K562 (cell line): ENCODE measurements around the gene PHF20. TPM values are rescaled to one million over a fixed set of nuclear protein-coding genes. Genes with fewer than 3 reads are reported as not detected.
A peak's percentile ranks its signal among the peaks of the same experiment; 100 is the strongest.

Experiments used
- ATAC-seq: fragments of 200-7000 bp; cut with Tn5 transposase; 3 replicates; pipeline ENCODE4 v1.9.1; 2020; ENCODE audit warnings: moderate library complexity
- Bru-seq: library from RNA; stranded (reverse); fragments of 400-500 nt; gene quantifications from one replicate; lab custom pipeline; 2021; lab: Mats Ljungman, UMichigan
- BruChase-seq, 2 experiments: library from RNA; stranded (reverse); fragments of 400-500 nt; gene quantifications; one replicate each; lab custom pipeline; 2021; lab: Mats Ljungman, UMichigan
- BruUV-seq: library from RNA; stranded (reverse); fragments of 400-500 nt; replicated peaks from 2 replicates; lab custom pipeline; 2021; lab: Mats Ljungman, UMichigan
- CTCF ChIA-PET: fragments of 300-600 bp; formaldehyde crosslinking; extraction: SDS; loops from one replicate; lab custom pipeline; 2021; ENCODE audit warnings: low intra/inter-chr PET ratio; lab: Yijun Ruan, JAX
- POLR2A ChIA-PET: fragments of 300-600, 350-650 bp; sonication (Branson Sonifier 250); formaldehyde crosslinking; extraction: SDS; loops from one replicate; lab custom pipeline; 2021; ENCODE audit warnings: antibody characterized with exemption, inconsistent platforms; lab: Yijun Ruan, JAX
- DNase-seq, 4 experiments: peaks; one replicate each; pipeline versions ENCODE4 v3.0.0 to v3.0.0-alpha.2; 2011 to 2018; ENCODE audit warnings: low spot score in 3 of 4, mixed read lengths in 3 of 4; ENCODE audit errors: extremely low read depth in 1 of 4
- FAIRE-seq: peaks from 2 replicates; lab custom pipeline; 2011; peaks lifted over from hg19 to GRCh38; lab: Jason Lieb, UNC
- H2AFZ ChIP-seq: 2 replicates; pipeline ENCODE4 v1.6.0; 2011; ENCODE audit warnings: low read depth, low read length, control low read depth, inconsistent platforms
- H3K27ac ChIP-seq: fragments of 200-600 bp; 3 replicates; pipeline ENCODE4 v1.8.0; 2011; ENCODE audit warnings: low read depth, mild to moderate bottlenecking, control low read depth, inconsistent platforms, low read length, moderate library complexity, mixed read lengths; ENCODE audit errors: extremely low read depth
- H3K27me3 ChIP-seq, 2 experiments: fragments of 300-600 bp in 1 of 2; 2 replicates in 1 of 2; 3 replicates in 1 of 2; pipeline versions ENCODE4 v1.6.0 to v1.8.0; 2011; ENCODE audit warnings: inconsistent platforms in 2 of 2, low read length in 2 of 2, mild to moderate bottlenecking in 1 of 2, mixed read lengths in 1 of 2, moderate library complexity in 1 of 2; ENCODE audit not compliant: control insufficient read depth in 2 of 2, insufficient read depth in 2 of 2
- H3K36me3 ChIP-seq: fragments of 300-600 bp; 3 replicates; pipeline ENCODE4 v1.8.0; 2011; ENCODE audit warnings: mild to moderate bottlenecking, low read length, inconsistent platforms; ENCODE audit not compliant: control insufficient read depth, insufficient read depth
- H3K4me1 ChIP-seq, 2 experiments: fragments of 200-600 bp in 1 of 2; replicated peaks in 1 of 2; 2 replicates in 1 of 2; 3 replicates in 1 of 2; pipeline versions ENCODE4 v1.5.1 to v1.8.0; 2011; ENCODE audit warnings: inconsistent platforms in 2 of 2, low read length in 2 of 2, mild to moderate bottlenecking in 1 of 2, mixed read lengths in 1 of 2, moderate library complexity in 1 of 2; ENCODE audit not compliant: control insufficient read depth in 2 of 2, insufficient read depth in 2 of 2
- H3K4me2 ChIP-seq: 2 replicates; pipeline ENCODE4 v1.6.1; 2011; ENCODE audit warnings: low read length, control low read depth, inconsistent platforms, mixed read lengths; ENCODE audit not compliant: insufficient read depth
- H3K4me3 ChIP-seq: fragments of 200-600 bp; sonication (generic), shearing (Covaris generic); 2 replicates; pipeline ENCODE4 v1.5.1; 2016; ENCODE audit warnings: control low read depth, inconsistent platforms
- H3K79me2 ChIP-seq: fragments of 200-600 bp; 3 replicates; pipeline ENCODE4 v1.8.0; 2011; ENCODE audit warnings: low read length, inconsistent platforms; ENCODE audit not compliant: control insufficient read depth, insufficient read depth
- H3K9ac ChIP-seq, 2 experiments: 2 replicates each; pipeline versions ENCODE4 v1.6.0 to v1.6.1; 2011; ENCODE audit warnings: low read depth in 2 of 2, low read length in 2 of 2, control low read depth in 1 of 2, inconsistent platforms in 1 of 2, mild to moderate bottlenecking in 1 of 2, mixed read lengths in 1 of 2; ENCODE audit not compliant: insufficient read depth in 1 of 2
- H3K9me1 ChIP-seq: one replicate; pipeline ENCODE4 v1.6.0; 2011; ENCODE audit warnings: inconsistent platforms, mild to moderate bottlenecking, low read length, moderate library complexity; ENCODE audit not compliant: control insufficient read depth, insufficient read depth
- H3K9me3 ChIP-seq: replicated peaks from 2 replicates; pipeline ENCODE4 v1.5.1; 2011; ENCODE audit warnings: low read depth, low read length, inconsistent platforms; ENCODE audit not compliant: control insufficient read depth, insufficient read depth
- H4K20me1 ChIP-seq: replicated peaks from 2 replicates; pipeline ENCODE4 v1.6.1; 2011; ENCODE audit warnings: low read length, inconsistent platforms, mixed read lengths; ENCODE audit not compliant: control insufficient read depth, insufficient read depth
- HDGF ChIP-seq: fragments of 450-650 bp; IDR thresholded peaks from 2 replicates; pipeline ENCODE4 v1.6.1; 2016
- WGBS: fragments of 100-300 bp; shearing (Covaris generic); methylation state at CpG from one replicate; pipeline ENCODE4 v1.1.6; 2016; ENCODE audit warnings: low coverage, mixed read lengths; ENCODE audit not compliant: insufficient coverage; ENCODE audit errors: missing lambda C conversion rate; 5-methylcytosine and 5-hydroxymethylcytosine counted together
- in situ Hi-C: fragments of 300-500 bp; cut with MboI; formaldehyde crosslinking; loops from 4 replicates; pipeline ENCODE4 v1.15.0; 2018; ENCODE audit warnings: inconsistent platforms, mixed read lengths
- intact Hi-C: fragments of 100-400 bp; cut with micrococcal nuclease; formaldehyde crosslinking; loops from 2 replicates; pipeline ENCODE4 v1.14.2; 2022
- long read RNA-seq, 3 experiments: library from polyadenylated mRNA in 2 of 3; library from RNA in 1 of 3; unstranded in 2 of 3; stranded (forward) in 1 of 3; transcript quantifications; one replicate each; pipeline ENCODE4 v2.0.0, GENCODE V29; 2019 to 2022
- polyA minus RNA-seq, 3 experiments: library from RNA; depleted of rRNA, polyadenylated mRNA; stranded (reverse); fragments of >200 nt; gene quantifications; 2 replicates each; pipeline ENCODE4 v1.2.3, GENCODE V29; 2011
- polyA plus RNA-seq, 8 experiments: library from polyadenylated mRNA; depleted of rRNA in 4 of 8; stranded (reverse) in 5 of 8; unstranded in 3 of 8; fragments of >200 nt; fragmentation: Nextera tagmentation in 2 of 8; fragmentation: Illumina TruSeq in 1 of 8; extraction: Ambion mirVana in 2 of 8; extraction: Trizol in 1 of 8; gene quantifications; 2 replicates each; pipeline versions ENCODE4 v1.2.1 to v1.2.3, GENCODE V29; 2011 to 2014; ENCODE audit warnings: inconsistent platforms in 1 of 8, missing spikeins in 1 of 8
- total RNA-seq, 7 experiments: library from RNA; depleted of rRNA in 6 of 7; stranded (reverse); fragments of >200 nt in 6 of 7; fragmentation: Illumina TruSeq in 2 of 7; extraction: Trizol in 2 of 7; gene quantifications; 2 replicates each; pipeline versions ENCODE4 v1.2.1 to v1.2.3, GENCODE V29; 2011 to 2021; ENCODE audit warnings: low replicate concordance in 1 of 7
- TF ChIP-seq, protein P1 (sequence below), 2 experiments: fragments of 450-650 bp in 1 of 2; sonication (generic) in 1 of 2; formaldehyde crosslinking in 1 of 2; IDR thresholded peaks in 1 of 2; conservative IDR thresholded peaks in 1 of 2; 2 replicates each; pipeline versions ENCODE4 v1.6.1 to v1.8.1; 2016 to 2023; ENCODE audit warnings: mild to moderate bottlenecking in 2 of 2, moderate library complexity in 2 of 2, inconsistent platforms in 1 of 2, missing genetic modification reagents in 1 of 2
- TF ChIP-seq, protein P2 (sequence below): sonication (generic); formaldehyde crosslinking; IDR thresholded peaks from 2 replicates; pipeline ENCODE4 v1.4.0; 2020; ENCODE audit warnings: mild to moderate bottlenecking, missing genetic modification reagents
- TF ChIP-seq, protein P3 (sequence below): sonication (generic); formaldehyde crosslinking; IDR thresholded peaks from 2 replicates; pipeline ENCODE4 v1.8.0; 2023; ENCODE audit warnings: mild to moderate bottlenecking, missing genetic modification reagents

The PHF20 gene
- 82.3 and 150 TPM in 2 replicates for total RNA-seq (2011; cell fraction: chromatin; rRNA removed; ENCODE audit: low replicate concordance)
- 62.7 and 66.5 TPM in 2 replicates for total RNA-seq (2011; cell fraction: nucleolus; rRNA removed)
- total RNA-seq (2011; cell fraction: nucleoplasm; rRNA removed) = 101 and 125 TPM in 2 replicates
- total RNA-seq (2014; rRNA removed) = 54.2 and 60.3 TPM in 2 replicates
- 77.2 and 85.9 TPM in 2 replicates for total RNA-seq (2014; rRNA removed; fragmentation: Illumina TruSeq; extraction: Trizol)
- 63.2 and 66.1 TPM in 2 replicates for total RNA-seq (2015; rRNA removed; fragmentation: Illumina TruSeq; extraction: Trizol)
- 49.9 and 55.1 TPM in 2 replicates for total RNA-seq (2021)
- polyA plus RNA-seq (2011; rRNA removed) = 35.7 and 49.9 TPM in 2 replicates
- 31.1 and 34.8 TPM in 2 replicates for polyA plus RNA-seq (2011; cell fraction: cytosol; rRNA removed)
- 30.2 and 32.2 TPM in 2 replicates for polyA plus RNA-seq (2011; cell fraction: nucleus; rRNA removed)
- polyA plus RNA-seq (2012) = 43.2 and 96.3 TPM in 2 replicates
- polyA plus RNA-seq (2014; fragmentation: Illumina TruSeq; extraction: Trizol) = 70.7 and 75.0 TPM in 2 replicates
- polyA plus RNA-seq (2014; fragmentation: Nextera tagmentation; extraction: Ambion mirVana) = 100 to 1,000 TPM; 178 to 196 TPM
- 83.3 and 86.9 TPM in 2 replicates for polyA plus RNA-seq (2014; rRNA removed)
- polyA minus RNA-seq (2011; rRNA and poly(A)+ RNA removed) = 59.5 and 68.3 TPM in 2 replicates
- 24.5 and 25.3 TPM in 2 replicates for polyA minus RNA-seq (2011; cell fraction: cytosol; rRNA and poly(A)+ RNA removed)
- 17.8 and 39.2 TPM in 2 replicates for polyA minus RNA-seq (2011; cell fraction: nucleus; rRNA and poly(A)+ RNA removed)
- Bru-seq, nascent RNA = percentile 70 among the genes with signal in this experiment
- percentile 68 among the genes with signal in this experiment for BruChase-seq, experiment 1, labeled RNA remaining after a 2-hour chase
- percentile 68 among the genes with signal in this experiment for BruChase-seq, experiment 2, labeled RNA remaining after a 6-hour chase
- long read RNA-seq, experiment 1, full-length matches to known transcripts = 18 of 130 reads
- long read RNA-seq, experiment 1, partial matches to known transcripts = 87 of 130 reads
- long read RNA-seq, experiment 1, other reads (novel, unspliced or antisense) = 25 of 130 reads
- long read RNA-seq, experiment 2, full-length matches to known transcripts = 23 of 44 reads
- long read RNA-seq, experiment 2, partial matches to known transcripts = 13 of 44 reads
- long read RNA-seq, experiment 2, other reads (novel, unspliced or antisense) = 8 of 44 reads
- long read RNA-seq, experiment 3, transcript PHF20-216 (2 exons, 618 nt) = major isoform, 22 of 51 reads
- long read RNA-seq, experiment 3, partial matches to known transcripts = 22 of 51 reads
- long read RNA-seq, experiment 3, other reads (novel, unspliced or antisense) = 7 of 51 reads

DNA sequence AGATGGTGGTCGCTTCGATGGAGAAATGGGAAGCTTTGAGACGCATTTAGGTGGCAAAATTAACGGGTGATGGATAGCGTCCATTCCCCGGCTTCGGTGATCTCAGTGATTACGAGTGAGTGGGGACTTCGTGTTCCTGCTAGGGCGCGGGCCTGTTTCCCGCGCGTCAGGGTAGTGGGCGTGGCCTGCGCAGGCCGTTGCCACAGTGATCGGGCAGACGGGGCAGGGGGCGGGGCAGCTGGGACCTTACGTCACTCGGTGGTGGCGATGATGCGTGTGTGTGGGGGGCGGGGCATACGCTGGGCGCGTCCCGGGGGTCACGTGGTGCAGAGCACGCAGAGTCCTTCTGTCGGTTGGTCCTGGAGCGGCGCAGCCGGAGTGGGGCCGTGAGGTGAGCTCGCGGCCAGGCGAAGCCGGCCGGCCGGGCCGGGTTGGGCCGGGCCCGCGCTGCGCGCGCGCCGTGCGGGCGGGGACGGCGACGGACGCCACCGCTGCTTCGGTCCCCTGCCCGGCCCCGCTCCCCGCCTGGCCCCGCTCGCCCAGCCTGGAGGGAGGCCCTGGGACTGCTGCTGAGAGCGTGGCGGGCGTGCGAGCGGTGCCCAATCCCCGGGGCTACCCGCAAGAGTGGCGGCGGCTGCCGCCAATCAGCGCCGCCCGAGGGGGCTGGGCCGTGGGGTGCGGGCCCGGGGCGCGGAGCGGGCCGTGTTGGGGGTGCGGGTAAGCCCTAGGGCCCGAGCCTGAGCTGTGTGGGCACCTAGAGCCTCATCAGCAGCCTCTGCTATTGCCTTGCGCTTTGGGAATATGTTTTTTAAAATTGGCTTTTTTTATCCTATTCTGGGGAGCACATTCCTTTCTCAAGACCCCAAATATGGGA lies at the start of gene PHF20:
TSS of gene PHF20 (plus strand) at position 327 of the 874 bp plus-strand sequence. CDS start 29,508 bp downstream, outside the sequence.
- Histone ChIP-seq H3K4me2 (peak within 1 kb of the TSS; percentile 90), H3K79me2 (peaks cover 47% of the 10 kb centered on the region), H3K4me3 (peak within 1 kb of the TSS; percentile 70), H3K27ac (peak within 1 kb of the TSS; percentile 86), H4K20me1 (peaks cover 5% of the 10 kb centered on the region), H3K4me1 (peaks cover 26 to 46% of the 10 kb centered on the region in 2 experiments), H3K36me3 (peaks cover 11% of the 10 kb centered on the region; the same call in 2 of the 3 replicates), H3K27me3 (no peaks in the 10 kb centered on the region), H3K9me3 (no peaks in the 10 kb centered on the region), H3K9me1 (no peaks in the 10 kb centered on the region), H2AFZ (peak within 1 kb of the TSS; percentile 94), H3K9ac (peak within 1 kb of the TSS; percentile 86 to 92)
- no TSS peak for BruUV-seq
- 4% methylated on average over 47 of the region's 87 CpGs for WGBS
- ChIA-PET CTCF (no interaction called here), POLR2A (interaction anchor here (0.7 to 3.3 kb wide), 15 partner anchors 9 to 182 kb away, joined by 3 to 46 read pairs (median 3); partner anchors contain the start of genes RBM39 and SCAND1)
- intact Hi-C loops (loop anchor here (2.0 to 10.0 kb wide), 3 partner anchors 29 to 133 kb away; partner anchors contain the start of gene RBM39), in situ Hi-C loops (no loop called here)
- ATAC-seq (peak; percentile 94), FAIRE-seq (peak; percentile 75), DNase-seq (peak; percentile 97 to 98 (median 98))
- TF ChIP-seq, protein P1, sequence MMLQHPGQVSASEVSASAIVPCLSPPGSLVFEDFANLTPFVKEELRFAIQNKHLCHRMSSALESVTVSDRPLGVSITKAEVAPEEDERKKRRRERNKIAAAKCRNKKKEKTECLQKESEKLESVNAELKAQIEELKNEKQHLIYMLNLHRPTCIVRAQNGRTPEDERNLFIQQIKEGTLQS (IDR thresholded peaks at IDR 0.05) = peak; percentile 73
- TF ChIP-seq, protein P1 (CRISPR knock-in tag; conservative IDR thresholded peaks at IDR 0.05) = 0 out of 2 replicates have a peak, but pooled peaks have one; percentile 58
- TF ChIP-seq, protein P2, sequence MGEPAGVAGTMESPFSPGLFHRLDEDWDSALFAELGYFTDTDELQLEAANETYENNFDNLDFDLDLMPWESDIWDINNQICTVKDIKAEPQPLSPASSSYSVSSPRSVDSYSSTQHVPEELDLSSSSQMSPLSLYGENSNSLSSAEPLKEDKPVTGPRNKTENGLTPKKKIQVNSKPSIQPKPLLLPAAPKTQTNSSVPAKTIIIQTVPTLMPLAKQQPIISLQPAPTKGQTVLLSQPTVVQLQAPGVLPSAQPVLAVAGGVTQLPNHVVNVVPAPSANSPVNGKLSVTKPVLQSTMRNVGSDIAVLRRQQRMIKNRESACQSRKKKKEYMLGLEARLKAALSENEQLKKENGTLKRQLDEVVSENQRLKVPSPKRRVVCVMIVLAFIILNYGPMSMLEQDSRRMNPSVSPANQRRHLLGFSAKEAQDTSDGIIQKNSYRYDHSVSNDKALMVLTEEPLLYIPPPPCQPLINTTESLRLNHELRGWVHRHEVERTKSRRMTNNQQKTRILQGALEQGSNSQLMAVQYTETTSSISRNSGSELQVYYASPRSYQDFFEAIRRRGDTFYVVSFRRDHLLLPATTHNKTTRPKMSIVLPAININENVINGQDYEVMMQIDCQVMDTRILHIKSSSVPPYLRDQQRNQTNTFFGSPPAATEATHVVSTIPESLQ (CRISPR knock-in tag) = peak; percentile 98
- TF ChIP-seq, protein P3, sequence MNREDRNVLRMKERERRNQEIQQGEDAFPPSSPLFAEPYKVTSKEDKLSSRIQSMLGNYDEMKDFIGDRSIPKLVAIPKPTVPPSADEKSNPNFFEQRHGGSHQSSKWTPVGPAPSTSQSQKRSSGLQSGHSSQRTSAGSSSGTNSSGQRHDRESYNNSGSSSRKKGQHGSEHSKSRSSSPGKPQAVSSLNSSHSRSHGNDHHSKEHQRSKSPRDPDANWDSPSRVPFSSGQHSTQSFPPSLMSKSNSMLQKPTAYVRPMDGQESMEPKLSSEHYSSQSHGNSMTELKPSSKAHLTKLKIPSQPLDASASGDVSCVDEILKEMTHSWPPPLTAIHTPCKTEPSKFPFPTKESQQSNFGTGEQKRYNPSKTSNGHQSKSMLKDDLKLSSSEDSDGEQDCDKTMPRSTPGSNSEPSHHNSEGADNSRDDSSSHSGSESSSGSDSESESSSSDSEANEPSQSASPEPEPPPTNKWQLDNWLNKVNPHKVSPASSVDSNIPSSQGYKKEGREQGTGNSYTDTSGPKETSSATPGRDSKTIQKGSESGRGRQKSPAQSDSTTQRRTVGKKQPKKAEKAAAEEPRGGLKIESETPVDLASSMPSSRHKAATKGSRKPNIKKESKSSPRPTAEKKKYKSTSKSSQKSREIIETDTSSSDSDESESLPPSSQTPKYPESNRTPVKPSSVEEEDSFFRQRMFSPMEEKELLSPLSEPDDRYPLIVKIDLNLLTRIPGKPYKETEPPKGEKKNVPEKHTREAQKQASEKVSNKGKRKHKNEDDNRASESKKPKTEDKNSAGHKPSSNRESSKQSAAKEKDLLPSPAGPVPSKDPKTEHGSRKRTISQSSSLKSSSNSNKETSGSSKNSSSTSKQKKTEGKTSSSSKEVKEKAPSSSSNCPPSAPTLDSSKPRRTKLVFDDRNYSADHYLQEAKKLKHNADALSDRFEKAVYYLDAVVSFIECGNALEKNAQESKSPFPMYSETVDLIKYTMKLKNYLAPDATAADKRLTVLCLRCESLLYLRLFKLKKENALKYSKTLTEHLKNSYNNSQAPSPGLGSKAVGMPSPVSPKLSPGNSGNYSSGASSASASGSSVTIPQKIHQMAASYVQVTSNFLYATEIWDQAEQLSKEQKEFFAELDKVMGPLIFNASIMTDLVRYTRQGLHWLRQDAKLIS = no peak
- no peak for TF ChIP-seq HDGF
